Measurements from ENCODE around the gene SLBP. TPM values are rescaled to one million over a fixed set of nuclear protein-coding genes. Genes with fewer than 3 reads are reported as not detected.

SLBP gene
- total and polyA plus RNA-seq, 10 of the 15 experiments (the other 5 are each of a cell fraction or from before 2014, with no cell fraction given), result 94.4 to 278 (median 158) TPM

GRCh38 chr4:1678244-1678643, 33.9 kb downstream of the SLBP start (continued):
- TF ChIP-seq ZBTB11 (CRISPR knock-in tag; IDR thresholded peaks at IDR 0.05), result no peak
- no peak for TF ChIP-seq HDGF (IDR thresholded peaks at IDR 0.05)
- TF ChIP-seq ATF2 (IDR thresholded peaks at IDR 0.05; ENCODE audit: low read length), result no peak
- no peak for TF ChIP-seq LARP7 (IDR thresholded peaks at IDR 0.05)
- TF ChIP-seq CHD4 (IDR thresholded peaks at IDR 0.05), result no peak
- no peak for TF ChIP-seq CBFB (IDR thresholded peaks at IDR 0.05; ENCODE audit: low read depth)

- no peak overlapping the region for H3K9ac ChIP-seq (ENCODE audit: control insufficient read depth, insufficient read depth, low read length)
- CTCF ChIA-PET, result interaction anchor here (1.8 kb wide), 1 partner anchor 17 kb away, joined by 5 read pairs; no protein-coding TSS in a partner anchor
- ATAC-seq (no peak), FAIRE-seq (no peak), DNase-seq (ENCODE audit: low read depth, low spot score) (no peak)
- intact Hi-C loops (cut with micrococcal nuclease; ENCODE audit: unreplicated experiment), result no loop called here
- H3K36me3 ChIP-seq (ENCODE audit: control insufficient read depth in 2 of 2, insufficient read depth in 2 of 2, low read length in 1 of 2), result no peaks in the 10 kb centered on the region
- RAD21 ChIA-PET (ENCODE audit: unreplicated experiment), result no interaction called here
- no peaks in the 10 kb centered on the region for H3K79me2 ChIP-seq (ENCODE audit: control insufficient read depth, insufficient read depth, low read length)
- no peaks in the 10 kb centered on the region for H4K20me1 ChIP-seq (ENCODE audit: control insufficient read depth, insufficient read depth)
- in situ Hi-C loops (cut with MboI), result no loop called here
- no peak overlapping the region for H3K4me2 ChIP-seq (ENCODE audit: control insufficient read depth, insufficient read depth)
- H3K27ac ChIP-seq (ENCODE audit: control insufficient read depth, insufficient read depth), result no peak overlapping the region
- no peaks in the 10 kb centered on the region for H3K4me1 ChIP-seq (ENCODE audit: control insufficient read depth, insufficient read depth, low read length)
- no peak overlapping the region for H2AFZ ChIP-seq (ENCODE audit: control insufficient read depth, low read depth, low read length)
- no TSS peak for BruUV-seq (replicated peaks)
- no peaks in the 10 kb centered on the region for H3K27me3 ChIP-seq (replicated peaks in 1 of 2; ENCODE audit: control insufficient read depth in 2 of 2, insufficient read depth in 2 of 2, low read length in 1 of 2)
- POLR2A ChIA-PET, result no interaction called here
- H3K9me3 ChIP-seq (replicated peaks; ENCODE audit: control insufficient read depth, insufficient read depth, low read length), result no peaks in the 10 kb centered on the region
- 53% methylated on average over 24 of the region's 25 CpGs for WGBS (ENCODE audit: insufficient coverage, insufficient replicate concordance, low lambda C conversion rate, missing lambda C conversion rate)
- no peak overlapping the region for H3K4me3 ChIP-seq
- SMC1A ChIA-PET (ENCODE audit: uncharacterized antibody, unreplicated experiment), result no interaction called here
- TF ChIP-seq PRDM15 (CRISPR knock-in tag; IDR thresholded peaks at IDR 0.05) (no peak), TARDBP (IDR thresholded peaks at IDR 0.05; ENCODE audit: borderline replicate concordance) (no peak), BMI1 (IDR thresholded peaks at IDR 0.05; ENCODE audit: borderline replicate concordance) (no peak), ATF7 (IDR thresholded peaks at IDR 0.05; ENCODE audit: low read depth) (no peak), MYB (IDR thresholded peaks at IDR 0.05; ENCODE audit: borderline replicate concordance, low read depth, low read length) (no peak), SMAD1 (IDR thresholded peaks at IDR 0.05; ENCODE audit: low read depth, partially characterized antibody) (no peak), ZNF207 (IDR thresholded peaks at IDR 0.05; ENCODE audit: borderline replicate concordance) (no peak), EP300 (IDR thresholded peaks at IDR 0.05; ENCODE audit: borderline replicate concordance in 1 of 2, control insufficient read depth in 1 of 2, low read depth in 2 of 2, low read length in 2 of 2) (no peak)
Measured at GRCh38 chr4:1676605-1677525, 35.3 kb downstream of the SLBP start.

All from GM12878 (cell line).